HG02852 (cell line): ENCODE data around the gene PPARG.
"Not testable (repeated sequence)": the region's sequence is repeated elsewhere in the genome, so short reads cannot be mapped to it uniquely, and the experiment has no call there.

Experiments
- ATAC-seq: cut with Tn5 transposase; IDR thresholded peaks from one replicate; pipeline ENCODE4 v1.9.1; 2021; ENCODE audit warnings: mild to moderate bottlenecking, moderate library complexity; ENCODE audit not compliant: unreplicated experiment

The PPARG gene

DNA sequence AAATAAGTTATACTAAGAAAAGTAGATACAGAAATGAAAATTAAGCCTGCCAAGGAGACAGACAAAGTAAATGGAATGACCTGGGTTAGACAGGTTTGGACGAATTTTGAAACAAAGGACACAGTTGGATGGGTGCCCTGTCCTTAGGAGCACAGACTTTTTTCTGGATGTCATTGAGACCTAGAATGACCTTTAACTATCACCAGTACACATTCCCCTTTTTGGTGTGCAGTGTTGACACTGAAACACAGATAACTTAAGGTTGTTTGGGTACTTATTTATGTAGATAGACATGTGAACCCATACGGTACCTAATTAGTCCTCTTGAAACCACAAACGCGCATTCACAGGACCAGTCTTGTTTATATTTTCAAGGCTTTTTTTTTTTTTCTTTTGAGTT is 86.7 kb downstream of the PPARG start:
- ATAC-seq = no peak

DNA sequence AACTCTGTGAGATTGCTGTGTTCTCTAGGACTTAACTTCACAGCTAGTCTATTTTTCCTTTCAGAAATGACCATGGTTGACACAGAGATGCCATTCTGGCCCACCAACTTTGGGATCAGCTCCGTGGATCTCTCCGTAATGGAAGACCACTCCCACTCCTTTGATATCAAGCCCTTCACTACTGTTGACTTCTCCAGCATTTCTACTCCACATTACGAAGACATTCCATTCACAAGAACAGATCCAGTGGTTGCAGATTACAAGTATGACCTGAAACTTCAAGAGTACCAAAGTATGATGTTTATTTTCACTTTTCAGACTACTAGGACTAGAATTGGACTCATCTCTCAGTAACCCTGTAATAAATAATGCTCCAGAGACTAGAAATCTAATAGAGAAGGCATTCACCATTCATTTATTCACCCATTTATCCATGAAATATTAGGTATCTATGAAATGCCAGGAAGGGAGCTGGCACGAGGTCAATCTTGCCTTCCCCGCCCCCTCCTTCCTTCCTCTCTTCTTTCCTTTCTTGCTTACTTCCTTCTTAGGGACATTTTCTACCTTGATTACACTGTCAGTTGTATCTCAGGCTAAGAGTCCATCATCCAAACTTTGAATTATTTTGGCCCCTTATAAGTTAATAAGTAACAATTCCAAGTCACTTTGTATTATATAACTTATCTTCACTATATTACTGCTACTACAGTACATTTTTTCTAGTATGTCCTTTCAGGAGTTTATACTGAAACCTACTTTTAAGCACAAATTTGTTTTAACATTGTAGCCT is 91.0 kb downstream of the PPARG start:
- no peak for ATAC-seq

DNA sequence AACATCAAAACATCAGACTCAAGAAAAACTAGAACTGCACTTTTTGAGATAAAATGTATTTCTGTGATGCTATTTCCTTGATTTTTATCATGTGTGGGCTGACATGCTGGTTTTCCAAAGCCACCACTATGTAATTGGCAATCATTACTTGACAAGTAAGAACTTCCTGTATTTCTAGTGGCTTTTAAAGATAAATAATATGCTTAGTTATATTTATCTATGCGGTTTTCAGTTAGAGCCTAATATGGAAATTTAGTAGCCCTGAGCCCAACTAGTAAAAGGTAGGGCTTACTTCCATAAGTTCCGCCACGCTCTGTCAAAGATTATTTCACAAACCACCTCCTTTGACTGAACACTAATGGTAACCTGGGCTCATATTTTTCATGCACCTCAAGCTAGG is 91.6 kb downstream of the PPARG start:
- no peak for ATAC-seq

DNA sequence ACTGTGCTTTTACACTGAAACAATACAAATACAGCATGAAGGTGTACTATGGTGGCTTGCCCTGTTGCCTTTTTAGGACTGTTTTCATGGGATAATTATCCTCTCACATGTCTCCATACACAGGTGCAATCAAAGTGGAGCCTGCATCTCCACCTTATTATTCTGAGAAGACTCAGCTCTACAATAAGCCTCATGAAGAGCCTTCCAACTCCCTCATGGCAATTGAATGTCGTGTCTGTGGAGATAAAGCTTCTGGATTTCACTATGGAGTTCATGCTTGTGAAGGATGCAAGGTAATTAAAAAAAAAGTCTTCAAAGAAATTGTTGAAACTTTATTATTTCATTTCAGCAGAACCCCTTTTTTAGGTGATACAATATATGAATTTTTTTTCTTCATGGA is 92.3 kb downstream of the PPARG start:
- ATAC-seq = no peak

GRCh38 chr3:12383218-12383617 is 94.3 kb downstream of the PPARG start:
- no peak for ATAC-seq

GRCh38 chr3:12384451-12385233 is 95.8 kb downstream of the PPARG start:
- no peak for ATAC-seq

DNA sequence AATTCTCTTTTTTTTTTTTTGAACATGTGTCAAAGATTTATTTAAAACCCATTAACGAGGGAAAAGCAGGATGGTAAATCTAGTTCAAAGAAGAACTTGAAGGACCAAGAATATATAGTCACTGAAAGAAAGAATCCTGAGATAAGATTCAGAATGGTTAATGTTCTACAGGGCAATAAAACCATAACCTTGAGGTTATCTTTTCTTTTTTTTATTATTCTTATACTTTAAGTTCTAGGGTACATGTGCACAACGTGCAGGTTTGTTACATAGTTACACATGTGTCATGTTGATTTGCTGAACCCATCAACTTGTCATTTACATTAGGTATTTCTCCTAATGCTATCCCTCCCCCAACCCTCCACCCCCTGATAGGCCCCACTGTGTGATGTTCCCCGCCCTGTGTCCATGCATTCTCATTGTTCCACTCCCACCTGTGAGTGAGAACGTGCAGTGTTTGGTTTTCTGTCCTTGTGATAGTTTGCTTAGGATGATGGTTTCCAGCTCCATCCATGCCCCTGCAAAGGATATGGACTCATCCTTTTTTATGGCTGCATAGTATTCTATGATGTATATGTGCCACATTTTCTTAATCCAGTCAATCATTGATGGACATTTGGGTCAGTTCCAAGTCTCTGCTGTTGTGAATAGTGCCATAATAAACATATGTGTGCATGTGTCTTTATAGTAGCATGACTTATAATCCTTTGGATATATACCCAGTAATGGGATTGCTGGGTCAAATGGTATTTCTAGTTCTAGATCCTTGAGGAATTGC is 97.8 kb downstream of the PPARG start:
- ATAC-seq = not testable (repeated sequence)

DNA sequence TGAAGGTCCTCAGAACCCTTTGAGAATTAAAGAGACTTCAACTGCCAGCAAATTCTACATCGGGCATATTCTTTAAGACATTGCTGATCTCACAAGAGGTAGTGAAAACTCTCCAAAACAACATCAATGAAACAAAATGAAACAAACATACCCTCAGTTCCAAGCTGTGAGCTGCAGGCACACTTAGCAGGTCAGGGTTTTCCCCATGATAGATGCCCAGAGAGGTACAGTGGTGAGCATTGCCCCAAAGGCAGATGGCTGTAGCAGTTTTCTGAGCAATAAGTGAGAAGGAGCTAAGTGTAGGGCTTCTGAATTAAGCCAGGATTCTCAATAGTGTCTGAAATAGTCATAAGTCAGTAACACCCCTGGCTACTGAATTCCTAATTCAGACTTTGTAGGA is 99.3 kb downstream of the PPARG start:
- no peak for ATAC-seq

GRCh38 chr3:12392101-12392878 is 103.4 kb downstream of the PPARG start:
- no peak for ATAC-seq

DNA sequence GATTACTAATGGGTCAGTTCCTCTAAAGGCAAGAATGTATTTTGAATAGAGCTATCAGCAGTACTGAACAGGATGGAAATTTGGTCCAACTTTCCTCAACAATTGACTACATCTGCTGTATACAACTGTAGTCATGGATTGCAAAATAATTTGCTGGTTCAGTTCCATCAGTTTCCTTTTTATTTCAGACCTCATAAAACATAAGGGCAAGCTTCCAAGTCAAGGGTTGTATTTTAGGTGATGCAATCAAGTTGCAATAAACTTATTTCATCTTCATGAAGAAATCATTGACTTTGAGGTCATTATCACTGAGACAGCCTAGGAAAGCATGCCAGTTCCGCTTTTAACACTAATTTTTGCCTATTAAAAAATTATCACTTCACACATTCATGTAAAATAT is 105.0 kb downstream of the PPARG start:
- no peak for ATAC-seq

DNA sequence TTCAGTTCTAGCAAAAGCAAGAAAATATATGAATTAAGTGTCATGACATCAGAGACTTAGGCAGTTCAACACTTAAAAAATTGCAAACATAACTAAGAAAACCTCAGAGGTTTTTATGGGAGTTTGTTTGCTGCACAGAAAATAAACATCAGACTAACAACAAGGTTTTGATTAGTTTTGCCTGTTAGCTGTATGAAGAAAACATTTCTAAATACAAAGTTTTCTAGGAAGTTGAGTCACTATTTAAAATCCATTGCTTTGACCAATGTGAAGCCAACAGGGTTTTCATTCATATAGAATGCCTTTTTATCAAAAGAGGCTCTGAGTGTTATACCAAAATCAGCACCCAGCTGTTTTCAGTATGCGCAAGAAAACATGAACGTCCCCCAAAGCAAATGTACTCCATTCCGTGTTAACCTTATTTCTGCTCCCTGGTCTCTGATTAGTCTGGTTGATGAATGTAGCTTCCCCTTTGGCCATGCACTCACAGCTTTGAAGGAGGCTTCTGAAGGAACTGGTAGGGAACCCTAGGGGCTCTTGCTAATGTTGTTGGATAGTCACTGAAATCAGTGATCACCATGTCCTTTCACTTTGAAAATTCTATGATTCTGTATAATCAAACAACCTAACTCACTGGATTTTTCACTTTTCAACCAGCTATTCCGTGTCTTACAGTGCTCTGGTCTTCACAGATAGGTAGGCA is 105.8 kb downstream of the PPARG start:
- ATAC-seq = peak; percentile 13

DNA sequence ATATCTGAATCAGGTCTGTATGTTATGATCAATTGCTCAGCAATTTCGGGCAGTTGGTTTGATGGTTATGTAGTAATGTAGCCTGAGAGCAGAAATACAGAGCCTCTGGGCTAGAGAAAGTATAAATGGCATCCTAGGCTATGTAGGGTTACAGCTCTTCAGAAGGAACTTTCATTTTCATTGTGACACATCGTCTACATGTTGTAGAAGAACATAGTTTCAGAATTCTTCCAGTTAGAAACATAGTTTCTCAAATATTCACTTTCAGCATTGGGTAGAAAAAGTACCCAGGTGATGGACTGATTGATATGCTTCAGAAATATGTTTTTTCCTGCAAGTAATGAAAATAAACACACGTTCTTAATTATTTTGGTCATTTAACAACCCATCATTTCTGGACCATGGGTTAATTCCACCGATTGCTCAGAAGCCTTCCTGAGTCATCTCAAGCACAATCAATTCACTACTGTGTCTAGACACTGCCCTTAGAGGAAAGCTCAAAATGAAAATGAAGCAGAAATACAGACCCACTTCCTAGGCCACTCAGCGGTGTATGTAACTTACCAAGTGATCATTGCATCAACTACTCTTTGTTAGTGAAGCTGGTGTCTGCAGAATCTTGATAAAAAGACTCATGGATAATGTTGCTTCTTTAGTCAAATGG is 106.6 kb downstream of the PPARG start:
- ATAC-seq = peak; percentile 98

DNA sequence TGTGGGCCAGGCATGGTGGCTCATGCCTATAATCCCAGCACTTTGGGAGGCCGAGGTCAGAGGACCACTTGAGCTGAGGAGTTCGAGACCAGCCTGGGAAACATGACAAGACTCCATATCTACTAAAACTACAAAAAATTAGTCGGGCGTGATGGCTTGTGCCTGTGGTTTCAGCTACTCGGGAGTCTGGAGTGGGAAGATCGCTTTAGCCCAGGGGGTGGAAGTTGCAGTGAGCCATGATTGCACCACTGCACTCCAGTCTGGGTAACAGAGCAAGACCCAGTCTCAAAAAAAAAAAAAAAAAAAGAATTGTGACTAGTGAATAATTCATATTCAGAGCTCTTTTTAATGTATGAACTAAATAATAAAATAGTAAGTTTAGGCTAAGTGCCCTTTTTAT is 107.6 kb downstream of the PPARG start:
- ATAC-seq = no peak

GRCh38 chr3:12399226-12399625 is 110.4 kb downstream of the PPARG start:
- no peak for ATAC-seq

GRCh38 chr3:12400616-12401194 is 111.8 kb downstream of the PPARG start:
- no peak for ATAC-seq

- no peak for ATAC-seq
Measured at GRCh38 chr3:12401208-12401607, 112.3 kb downstream of the PPARG start.

DNA sequence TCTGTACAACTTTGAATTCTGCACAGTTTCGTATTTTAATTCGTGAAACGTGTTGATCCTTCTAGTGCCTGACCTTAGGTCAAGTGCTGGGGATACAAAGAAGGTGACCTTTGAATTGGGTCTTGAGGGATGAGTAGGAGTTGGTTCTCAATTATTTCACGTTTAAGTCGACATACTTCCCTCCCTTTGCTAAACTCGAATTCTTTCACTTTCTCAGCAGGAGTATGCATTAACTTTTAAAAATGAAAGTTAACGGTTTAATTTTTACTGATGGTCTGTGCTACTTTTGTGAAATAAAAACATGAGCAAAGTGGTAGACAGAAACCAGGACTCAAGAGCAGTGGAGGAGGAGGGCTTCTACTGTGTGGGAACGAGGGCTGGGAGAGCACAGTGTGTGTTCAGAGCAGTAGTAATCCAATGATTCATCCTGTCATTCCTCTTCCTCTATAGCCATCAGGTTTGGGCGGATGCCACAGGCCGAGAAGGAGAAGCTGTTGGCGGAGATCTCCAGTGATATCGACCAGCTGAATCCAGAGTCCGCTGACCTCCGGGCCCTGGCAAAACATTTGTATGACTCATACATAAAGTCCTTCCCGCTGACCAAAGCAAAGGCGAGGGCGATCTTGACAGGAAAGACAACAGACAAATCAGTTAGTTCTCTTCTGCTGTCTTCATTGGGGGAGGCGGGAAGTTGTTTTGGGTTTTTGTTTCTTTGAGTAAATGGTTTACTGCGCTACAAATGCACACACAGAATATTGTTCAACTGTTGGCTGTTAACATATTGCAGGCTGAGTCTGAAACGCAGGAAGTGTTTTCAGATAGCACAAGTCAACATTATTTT is 116.8 kb downstream of the PPARG start:
- no peak for ATAC-seq

DNA sequence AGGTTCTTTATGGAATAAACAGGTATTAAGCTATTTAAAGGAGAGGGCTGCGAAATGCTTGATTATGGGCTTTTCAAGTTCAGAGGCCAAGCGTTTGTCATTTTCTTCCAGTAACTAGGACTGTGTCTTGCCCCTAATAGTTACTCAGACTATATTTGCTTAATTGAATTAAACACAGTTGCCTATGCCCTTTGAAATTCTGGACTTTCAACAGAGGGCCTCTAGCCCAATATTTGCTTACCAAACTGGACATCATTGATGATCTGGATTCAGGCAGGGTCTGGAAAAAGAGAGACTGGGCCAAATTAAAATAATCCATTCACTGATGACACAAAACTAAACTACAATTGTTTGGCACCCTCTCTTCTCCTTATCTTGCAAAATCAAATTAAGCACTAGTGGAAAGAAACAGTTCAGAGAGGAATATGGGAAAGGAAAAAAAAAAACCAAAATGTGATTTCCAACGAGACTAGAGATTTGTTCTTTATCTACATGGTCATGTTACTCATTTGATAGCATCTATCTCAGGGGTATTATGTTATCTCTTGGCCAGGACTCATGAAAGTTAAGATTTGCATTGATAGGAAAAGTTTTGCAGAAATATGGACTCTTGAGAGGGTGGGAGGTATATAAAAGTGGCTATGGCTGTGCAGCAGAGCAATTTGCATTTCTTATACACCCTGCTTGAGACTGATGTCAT is 120.3 kb downstream of the PPARG start:
- no peak for ATAC-seq
